C4-2B (cell line): ENCODE results near the gene VSIG10.
"Not testable (repeated sequence)": the region's sequence is repeated elsewhere in the genome, so short reads cannot be mapped to it uniquely, and the experiment has no call there.

Source experiments
- ZFX ChIP-seq: fragments of 450-650 bp; IDR thresholded peaks from 2 replicates; pipeline ENCODE4 v1.6.1; 2017
- TF ChIP-seq, protein P1 (sequence below): fragments of 450-650 bp; conservative IDR thresholded peaks from 2 replicates; pipeline ENCODE4 v1.5.1; 2017; ENCODE audit warnings: mild to moderate bottlenecking

DNA sequence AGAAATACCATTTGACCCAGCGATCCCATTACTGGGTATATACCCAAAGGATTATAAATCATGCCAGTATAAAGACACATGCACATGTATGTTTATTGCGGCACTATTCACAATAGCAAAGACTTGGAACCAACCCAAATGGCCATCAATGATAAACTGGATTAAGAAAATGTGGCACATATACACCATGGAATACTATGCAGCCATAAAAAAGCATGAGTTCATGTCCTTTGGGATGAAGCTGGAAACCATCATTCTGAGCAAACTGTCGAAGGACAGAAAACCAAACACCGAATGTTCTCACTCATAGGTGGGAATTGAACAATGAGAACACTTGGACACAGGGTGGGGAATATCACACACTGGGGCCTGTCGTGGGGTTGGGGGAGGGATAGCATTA is 25.6 kb upstream of the VSIG10 start:
- TF ChIP-seq, protein P1, sequence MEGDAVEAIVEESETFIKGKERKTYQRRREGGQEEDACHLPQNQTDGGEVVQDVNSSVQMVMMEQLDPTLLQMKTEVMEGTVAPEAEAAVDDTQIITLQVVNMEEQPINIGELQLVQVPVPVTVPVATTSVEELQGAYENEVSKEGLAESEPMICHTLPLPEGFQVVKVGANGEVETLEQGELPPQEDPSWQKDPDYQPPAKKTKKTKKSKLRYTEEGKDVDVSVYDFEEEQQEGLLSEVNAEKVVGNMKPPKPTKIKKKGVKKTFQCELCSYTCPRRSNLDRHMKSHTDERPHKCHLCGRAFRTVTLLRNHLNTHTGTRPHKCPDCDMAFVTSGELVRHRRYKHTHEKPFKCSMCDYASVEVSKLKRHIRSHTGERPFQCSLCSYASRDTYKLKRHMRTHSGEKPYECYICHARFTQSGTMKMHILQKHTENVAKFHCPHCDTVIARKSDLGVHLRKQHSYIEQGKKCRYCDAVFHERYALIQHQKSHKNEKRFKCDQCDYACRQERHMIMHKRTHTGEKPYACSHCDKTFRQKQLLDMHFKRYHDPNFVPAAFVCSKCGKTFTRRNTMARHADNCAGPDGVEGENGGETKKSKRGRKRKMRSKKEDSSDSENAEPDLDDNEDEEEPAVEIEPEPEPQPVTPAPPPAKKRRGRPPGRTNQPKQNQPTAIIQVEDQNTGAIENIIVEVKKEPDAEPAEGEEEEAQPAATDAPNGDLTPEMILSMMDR, result not testable (repeated sequence)
- not testable (repeated sequence) for TF ChIP-seq ZFX
